HG03135 (cell line): ENCODE data around the gene WDR47.

Experiments used
- ATAC-seq: cut with Tn5 transposase; IDR thresholded peaks from one replicate; pipeline ENCODE4 v1.9.1; 2021; ENCODE audit warnings: mild to moderate bottlenecking, moderate library complexity; ENCODE audit not compliant: unreplicated experiment

WDR47 gene

DNA sequence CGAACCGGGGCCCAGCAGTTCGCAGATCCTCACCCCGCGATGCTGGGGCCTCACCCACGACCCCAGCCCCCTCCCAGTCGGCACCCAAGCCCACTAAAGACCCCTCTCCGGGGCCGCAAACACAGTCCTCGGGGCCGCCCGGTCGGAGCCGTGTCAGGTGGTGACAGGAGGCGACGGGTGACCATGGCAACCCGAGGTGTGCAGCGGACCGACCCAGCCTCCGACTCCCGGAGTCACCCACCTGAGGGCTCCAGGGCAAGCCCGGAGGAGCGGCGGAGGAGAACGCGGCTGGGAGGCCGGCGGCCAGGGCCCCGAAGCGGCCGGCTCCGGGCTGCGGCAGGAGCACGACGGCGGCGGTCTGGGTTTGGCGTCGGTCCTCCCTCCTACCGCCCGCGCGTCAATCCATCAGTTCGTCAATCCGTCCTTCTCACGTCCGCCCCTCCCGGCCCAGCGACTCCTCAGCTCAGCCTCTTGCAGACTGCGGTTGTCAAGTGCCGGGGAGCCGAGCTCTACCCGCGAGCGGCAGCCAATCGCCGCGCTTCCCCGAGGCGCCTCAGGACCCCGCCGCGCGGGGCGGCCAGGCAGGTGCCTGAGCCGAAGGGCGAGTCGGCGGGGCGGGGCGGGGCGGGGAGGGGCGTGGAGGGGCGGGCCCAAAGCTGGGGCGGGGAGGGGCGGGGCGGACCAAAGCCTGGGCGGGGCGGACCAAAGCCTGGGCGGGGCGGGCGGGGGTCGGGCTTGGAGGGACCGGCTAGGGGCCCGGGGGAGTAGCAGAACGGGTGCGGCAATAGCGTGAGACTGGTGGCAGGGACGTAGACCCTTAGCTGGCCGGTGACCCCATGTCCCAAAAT is at the start of gene WDR47:
WDR47 (minus strand) TSS at position 482 of the 848 bp plus-strand sequence. CDS start 18,590 bp downstream, outside the sequence.
- peak; percentile 92 for ATAC-seq

DNA sequence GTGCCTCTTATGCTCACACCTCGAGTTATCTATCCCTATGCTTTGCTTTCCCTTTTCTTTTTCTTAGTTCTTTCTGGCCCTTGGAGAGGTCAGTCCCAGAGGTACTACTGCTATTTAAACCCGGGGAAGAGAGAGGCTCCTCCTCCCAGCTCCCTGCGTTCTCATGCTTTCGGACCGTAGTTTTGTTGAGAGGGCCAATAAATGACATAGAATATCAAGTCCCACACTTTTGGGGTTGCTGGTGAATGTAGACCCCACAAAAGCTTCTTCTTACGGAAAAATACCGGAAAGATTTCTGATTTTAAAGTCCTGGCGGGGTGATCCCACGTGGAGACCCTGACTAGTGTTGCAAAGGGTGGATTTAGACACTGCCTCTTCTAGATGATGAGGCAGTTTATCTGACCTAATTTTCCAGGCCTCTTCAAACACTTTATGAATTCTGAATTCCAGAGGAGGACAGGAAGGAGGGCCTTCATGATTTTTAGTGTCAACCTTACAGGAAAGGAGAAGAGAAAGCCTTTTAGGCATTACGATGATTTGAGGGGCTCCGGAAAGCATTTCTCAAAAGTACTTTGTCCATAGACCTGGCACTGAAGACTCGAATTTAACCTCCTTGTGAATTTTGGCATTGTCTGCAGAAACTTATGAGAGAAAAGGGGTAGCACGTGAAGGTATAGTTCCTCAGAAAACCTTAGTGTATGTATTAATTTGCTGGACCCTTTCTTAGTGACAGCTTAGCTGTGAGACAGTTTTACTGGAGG is 49.4 kb upstream of the WDR47 start:
- peak; percentile 42 for ATAC-seq

DNA sequence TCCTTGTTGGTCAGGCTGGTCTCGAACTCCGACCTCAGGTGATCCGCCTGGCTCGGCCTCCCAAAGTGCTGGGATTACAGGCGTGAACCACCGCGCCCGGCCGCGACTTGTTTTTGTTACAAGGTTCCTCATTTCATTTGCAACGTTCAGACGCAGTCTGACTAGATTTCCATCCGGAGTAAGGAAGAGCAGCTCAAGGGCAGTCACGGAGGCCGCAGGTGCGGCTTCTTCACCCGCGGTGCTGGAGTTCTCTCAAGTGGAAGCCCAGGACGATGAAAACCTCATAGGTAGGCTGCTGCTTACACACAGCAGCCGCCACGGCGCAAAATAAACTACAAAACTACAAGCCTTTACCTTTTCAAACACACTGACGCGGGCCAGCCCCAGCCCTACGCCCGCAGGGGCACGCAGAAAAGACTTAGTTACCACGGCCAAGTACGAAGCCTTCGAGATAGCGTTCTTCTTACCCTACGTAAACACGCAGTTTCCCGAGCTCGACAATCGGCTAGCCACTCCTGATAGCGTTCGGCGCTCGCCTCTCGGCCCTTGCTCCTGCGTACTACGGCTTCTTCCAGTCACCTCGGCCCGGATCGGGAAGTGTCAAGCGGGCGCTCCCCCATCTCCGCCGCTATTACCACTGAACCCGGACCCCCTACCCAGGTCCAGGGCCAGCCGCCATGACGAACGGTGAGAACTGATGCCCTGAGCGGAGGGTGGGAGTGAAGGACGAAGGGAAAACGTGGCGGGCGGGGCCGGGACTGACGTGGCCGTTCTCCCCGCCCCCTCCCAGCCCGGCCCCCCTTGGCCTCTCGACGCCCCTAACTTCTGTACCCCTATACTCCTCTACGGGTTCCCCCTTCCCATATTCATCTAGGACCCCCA is 48.5 kb upstream of the WDR47 start, which contains the start of gene TMEM167B:
TMEM167B (plus strand) TSS at position 569 of the 882 bp plus-strand sequence; CDS start at position 678, 109 bp downstream.
- ATAC-seq, result peak; percentile 89

DNA sequence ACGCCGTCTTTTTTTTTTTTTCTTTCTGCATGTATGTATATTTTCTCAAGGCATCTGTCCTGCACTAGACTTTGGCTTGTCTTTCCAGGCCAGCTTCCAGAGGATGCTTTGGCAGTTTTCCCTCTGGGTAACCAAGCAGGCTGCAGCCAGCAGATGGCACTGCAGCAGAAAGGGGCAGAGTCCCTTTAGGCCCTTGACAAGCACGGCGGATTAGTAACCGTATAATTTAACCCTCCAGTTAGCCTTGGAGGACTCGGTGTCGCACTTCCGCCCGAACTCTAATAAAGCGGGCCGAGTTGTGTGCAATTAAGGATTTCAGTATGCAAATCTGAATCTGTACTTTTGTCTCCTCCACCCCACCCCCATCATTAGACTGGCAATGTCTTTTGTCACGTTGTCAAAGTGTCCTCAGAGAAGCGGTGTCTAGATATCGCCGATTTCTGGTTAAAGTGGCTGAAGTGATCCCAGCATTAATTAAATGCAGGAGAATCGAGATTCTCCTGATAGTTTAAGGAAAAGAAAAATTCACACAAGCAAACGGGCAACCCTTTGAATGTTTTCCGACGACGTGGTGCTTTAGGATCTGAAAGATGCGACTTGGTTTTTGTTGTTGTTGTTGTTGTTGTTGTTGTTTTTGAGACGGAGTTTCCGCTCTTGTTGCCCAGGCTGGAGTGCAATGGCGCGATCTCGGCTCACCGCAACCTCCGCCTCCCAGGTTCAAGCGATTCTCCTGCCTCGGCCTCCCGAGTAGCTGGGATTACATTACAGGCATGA is 47.5 kb upstream of the WDR47 start:
- ATAC-seq, result no peak

DNA sequence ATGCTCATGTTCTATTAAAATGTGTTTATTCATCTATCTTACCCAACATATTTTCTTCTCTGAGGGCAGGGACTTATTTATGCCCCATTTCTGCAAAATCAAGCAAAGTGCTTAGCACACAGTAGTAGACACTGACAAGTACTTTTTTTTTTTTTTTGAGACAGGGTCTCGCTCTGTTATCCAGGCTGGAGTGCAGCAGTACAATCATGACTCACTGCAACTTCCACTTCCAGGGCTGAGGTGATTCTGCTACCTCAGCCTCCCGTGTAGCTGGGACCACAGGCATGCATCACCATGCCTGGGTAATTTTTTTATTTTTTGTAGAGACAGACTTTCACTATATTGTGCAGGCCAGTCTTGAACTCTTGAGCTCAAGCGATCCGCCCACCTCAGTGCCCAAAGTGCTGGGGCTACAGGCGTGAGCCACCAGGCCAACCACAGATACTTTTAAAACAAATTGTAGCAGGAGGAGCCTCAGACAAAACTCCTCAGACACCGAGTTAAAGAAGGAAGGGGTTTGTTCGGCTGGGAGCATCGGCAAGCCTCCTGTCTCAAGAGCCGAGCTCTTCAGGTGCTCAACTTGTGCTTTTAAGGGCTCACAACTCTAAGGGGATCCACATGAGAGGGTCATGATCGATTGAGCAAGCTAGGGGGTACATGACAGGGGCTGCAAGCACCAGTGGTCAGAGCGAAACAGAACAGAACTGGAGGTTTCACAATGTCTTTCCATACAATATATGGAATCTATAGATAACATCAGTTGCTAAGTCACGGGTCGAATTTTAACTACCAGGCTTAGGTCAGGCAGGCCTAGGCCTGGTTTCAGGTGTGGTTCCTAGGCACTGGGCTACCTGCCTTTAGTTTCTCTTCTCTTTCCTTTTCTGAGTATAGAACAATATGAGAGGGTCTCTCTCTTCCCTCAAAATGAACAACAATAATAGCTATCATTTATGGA is 42.9 kb upstream of the WDR47 start:
- no peak for ATAC-seq

DNA sequence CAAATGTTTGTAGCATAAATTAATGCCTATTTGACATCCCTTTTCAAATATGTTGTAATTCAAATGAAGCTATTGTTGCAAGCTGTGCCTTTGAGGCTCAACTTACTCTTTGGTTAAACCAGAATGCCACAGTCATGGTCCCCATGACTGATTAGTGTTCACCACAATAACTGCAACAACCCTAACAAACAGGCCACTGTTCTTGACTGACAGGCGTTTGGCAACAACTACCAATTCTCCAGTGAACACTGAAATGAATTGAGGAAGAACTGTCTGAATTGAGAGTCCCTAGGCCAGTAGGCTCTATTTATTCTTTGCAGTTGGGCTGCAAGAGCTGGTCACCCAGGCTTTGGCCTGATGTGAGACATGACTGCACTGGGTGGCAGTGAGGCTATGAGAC is 42.0 kb upstream of the WDR47 start:
- ATAC-seq, result no peak

DNA sequence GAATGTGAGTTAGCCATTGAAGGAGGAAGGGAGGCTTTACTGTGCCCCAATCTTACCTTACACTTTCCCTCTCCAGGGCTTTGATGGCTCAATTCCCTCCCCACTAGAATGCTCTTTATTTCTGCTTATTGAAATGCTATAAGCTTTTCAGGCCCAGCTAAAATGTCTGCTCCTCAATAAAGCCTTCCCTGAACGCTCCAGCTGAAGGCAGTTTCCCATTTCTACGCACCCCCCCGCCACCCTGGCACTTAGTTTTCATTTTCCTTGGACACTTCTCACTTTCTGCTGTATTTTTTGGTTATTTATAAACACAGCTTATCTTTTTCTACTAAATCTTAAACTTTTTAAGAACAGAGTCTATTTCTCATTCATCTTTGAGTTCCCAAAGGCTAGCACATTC is 41.6 kb upstream of the WDR47 start:
- ATAC-seq, result no peak

DNA sequence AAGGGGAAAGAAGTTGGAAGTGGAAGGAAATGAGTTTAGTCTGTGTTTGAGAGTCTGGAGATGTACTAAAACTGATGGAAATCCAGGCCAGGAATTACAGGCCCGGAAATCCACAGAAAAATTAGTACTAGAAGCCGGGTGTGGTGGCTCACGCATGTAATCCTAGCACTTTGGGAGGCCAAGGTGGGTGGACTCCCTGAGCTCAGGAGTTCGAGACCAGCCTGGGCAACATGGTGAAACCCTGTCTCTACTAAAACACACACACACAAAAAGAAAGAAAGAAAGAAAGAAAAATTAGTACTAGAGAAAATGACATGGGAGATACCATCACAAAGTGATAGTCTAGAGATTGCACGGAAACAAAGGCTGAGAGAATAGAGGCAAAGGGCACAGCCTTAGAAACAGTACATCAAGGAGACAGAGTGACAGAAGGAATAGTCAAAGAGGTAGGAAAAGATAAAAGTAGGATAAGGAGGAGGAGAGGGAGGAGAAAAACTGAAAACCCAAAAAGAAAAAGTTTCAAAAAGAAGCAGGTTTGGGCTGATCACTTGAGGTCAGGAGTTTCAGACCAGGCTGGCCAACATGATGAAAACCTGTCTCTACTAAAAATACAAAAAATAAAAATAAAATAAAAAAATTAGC is 38.7 kb upstream of the WDR47 start:
- ATAC-seq, result no peak

DNA sequence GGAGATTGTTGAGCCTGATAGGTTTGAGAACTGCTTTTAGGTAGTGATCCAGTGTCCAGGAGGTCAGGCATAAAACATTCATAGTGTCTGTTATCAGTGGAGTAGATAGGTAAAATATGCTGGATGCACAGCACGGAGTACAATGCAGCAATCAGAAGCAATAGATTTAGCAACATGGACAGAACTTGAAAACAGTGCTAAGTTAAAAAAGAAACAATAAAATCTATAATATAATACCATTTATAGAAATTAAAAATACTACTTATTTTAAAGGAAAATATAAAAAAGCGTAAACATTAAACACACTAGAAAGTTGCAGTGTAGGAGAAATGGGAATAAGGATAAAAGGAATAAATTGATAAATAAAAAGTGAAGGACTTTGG is 37.3 kb upstream of the WDR47 start:
- ATAC-seq, result no peak

DNA sequence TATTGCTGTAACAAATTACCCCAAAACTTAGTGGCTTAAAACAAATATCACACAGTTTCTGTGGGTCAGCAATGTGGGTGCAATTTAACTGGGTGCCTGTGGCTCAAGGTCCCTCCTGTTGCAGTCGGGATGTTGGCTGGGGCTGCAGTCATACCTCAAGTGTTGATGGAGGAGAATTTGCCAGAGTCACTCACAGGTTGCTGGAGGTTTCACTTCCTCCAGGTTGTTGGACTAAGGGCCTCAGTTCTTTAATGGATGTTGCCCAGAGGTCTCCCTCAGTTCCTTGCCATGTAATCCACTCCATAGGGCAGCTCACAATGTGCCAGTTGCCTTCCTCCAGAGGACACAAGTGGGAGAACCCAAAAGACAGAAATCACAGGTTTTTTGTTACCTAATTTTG is 36.4 kb upstream of the WDR47 start:
- no peak for ATAC-seq

DNA sequence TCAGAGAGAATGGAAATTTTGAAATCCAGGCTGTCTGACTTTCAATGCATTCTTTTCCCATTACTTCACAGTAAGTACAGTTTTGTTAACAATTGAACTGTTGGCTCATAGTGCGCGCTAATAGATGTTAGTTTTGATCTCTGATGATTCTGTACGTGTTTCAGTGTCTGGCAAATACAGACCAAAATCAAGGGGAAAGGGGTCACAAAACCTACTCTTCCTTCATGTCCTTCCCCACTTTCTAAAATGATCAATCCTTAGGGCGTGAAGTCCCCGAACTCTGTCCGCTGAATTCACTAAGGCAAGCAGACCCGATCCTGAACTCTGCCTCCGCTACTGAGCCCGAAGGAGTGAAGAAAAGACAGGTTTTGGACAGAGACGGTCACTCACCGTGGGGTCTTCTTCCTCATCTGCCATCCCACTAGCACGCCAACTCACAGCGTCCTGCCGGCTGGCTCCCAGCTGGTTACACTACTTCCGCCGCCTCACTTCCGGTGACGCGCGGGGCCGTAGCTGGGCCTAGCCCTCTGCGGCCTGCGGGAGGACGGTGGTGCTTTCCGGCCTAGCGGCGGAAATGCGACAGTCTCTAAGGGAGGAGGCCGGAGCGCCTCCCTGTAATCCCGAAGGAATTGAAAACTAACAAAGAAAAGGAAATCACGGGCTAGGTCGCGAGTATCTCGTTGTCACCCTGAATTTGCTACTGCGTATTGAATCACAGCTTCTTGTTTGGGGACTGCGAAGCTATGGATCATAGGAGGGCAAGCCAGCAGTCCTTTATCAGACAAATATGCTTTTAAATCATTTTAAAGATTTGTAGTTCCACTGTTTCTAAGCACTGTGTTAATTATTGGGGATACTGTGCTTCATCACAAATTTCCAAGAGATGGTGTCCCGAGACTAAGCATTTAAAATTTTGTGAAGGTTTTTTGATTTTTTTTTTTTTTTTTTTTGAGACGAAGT is 33.9 kb upstream of the WDR47 start, which contains the start of gene TAF13:
TAF13 (minus strand) TSS at position 473 of the 960 bp plus-strand sequence; CDS start at position 417, 56 bp downstream.
- ATAC-seq, result peak; percentile 98

DNA sequence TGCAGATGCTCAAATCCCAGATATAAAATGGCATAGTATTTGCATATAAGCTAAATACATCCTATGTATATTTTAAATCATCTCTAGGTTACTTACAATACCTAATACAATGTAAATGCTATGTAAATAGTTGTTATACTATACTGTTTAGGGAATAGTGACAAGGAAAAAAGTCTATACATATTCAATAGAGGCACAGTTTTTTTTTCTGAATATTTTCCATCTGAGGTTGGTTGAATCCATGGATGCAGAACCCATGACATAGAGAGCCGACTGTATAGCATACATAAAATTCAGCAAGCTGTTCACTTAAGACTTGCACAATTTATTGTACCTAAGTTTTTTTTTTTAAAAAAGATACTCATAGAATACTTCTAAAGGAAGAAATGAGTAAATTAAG is 27.4 kb upstream of the WDR47 start:
- no peak for ATAC-seq

DNA sequence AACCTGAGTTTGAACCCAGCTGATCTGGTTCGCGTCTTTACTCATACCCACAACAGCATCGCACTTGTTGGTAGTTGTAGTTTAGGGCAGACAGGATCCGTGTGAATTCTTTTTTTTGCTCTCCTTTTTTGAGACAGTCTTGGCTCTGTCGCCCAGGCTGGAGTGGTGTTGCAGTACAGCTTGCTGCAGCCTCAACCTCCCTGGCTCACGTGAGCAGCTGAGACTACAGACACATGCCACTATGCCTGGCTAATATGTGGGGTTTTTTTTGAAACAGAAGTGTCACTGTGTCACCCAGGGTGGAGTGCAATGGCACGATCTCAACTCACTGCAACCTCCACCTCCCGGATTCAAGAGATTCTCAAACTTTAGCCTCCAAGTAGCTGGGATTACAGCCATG is 26.0 kb upstream of the WDR47 start:
- ATAC-seq, result no peak

DNA sequence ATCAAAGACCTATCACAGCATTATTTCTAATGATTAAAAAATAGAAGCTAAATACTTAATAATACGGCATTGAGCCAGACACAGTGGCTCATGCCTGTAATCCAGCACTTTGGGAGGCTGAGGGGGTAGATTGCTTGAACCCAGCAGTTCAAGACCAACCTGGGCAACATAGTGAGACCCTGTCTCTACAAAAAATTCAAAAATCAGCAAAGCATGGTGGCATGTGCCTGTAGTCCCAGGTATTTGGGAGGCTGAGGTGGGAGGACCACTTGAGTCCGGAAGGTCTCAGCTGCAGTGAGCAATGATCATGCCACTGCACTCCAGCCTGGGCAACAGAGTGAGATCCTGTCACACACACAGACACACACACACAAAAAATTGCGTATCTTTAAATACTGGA is 23.2 kb upstream of the WDR47 start:
- no peak for ATAC-seq

DNA sequence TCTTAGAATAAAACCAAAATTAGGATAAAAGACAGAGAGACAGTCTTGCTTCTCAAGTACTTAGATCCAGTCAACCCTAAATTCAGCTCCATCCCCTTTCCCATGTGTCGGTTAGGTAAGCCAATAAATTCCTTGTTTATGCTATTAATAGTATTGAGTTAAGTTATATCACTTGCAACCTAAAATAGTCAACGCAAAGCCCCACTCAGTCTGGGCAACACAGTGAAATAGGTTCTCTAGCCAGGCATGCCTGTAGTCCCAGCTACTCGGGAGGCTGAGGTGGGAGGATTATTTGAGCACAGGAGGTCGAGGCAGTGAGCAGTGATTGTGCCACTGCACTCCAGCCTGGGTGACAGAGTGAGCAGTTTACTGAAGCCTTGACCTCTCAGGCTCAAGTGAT is 19.3 kb upstream of the WDR47 start:
- ATAC-seq, result no peak

DNA sequence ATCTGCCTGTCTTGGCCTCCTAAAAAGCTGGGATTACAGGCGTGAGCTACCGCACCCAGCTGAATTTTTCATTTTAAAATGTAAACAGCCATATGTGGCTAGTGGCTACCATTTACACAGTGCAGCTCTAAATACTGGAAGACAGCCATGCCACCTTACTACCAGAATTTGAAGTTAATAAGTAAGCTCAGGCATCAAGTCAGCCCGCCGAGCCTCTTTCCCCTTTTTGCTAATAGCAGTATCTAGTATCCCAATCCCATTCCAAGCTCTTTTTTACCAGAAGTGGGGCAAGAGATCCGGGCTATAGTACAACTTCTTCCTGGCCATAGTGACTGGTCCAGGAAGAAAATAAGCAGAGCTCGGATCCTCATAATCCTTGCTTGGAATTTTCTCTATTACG is 18.8 kb upstream of the WDR47 start:
- ATAC-seq, result no peak

DNA sequence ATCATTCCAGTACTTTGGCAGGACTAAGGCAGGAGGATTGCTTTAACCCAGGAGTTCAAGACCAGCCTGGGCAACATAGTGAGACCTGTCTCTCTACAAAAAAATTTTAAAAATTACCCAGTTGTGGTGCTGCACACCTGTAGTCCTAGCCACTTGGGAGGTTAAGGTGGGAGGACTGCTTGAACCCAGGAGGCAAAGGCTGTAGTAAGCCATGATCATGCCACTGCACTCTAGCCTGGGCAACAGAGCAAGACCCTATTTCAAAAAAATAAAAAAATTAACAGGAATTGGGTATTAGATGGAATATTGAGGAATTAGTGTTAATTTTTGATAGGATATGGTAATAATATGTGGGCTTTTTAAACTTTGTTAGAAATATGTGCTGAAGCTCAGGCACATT is 17.1 kb upstream of the WDR47 start:
- ATAC-seq, result no peak
